H1 (cell line): ENCODE data around the gene MXRA7. TPM values are rescaled to one million over a fixed set of nuclear protein-coding genes. Genes with fewer than 3 reads are reported as not detected.

Experiments used
- CTCF ChIA-PET: fragments of 300-600 bp; sonication (Branson Sonifier 250); formaldehyde crosslinking; loops from one replicate; lab custom pipeline; 2021; ENCODE audit not compliant: partially characterized antibody; lab: Charles Lee
- POLR2A ChIA-PET: fragments of 300-600 bp; sonication (Branson Sonifier 250); formaldehyde crosslinking; loops from one replicate; lab custom pipeline; 2021; ENCODE audit warnings: inconsistent platforms; ENCODE audit not compliant: partially characterized antibody; lab: Charles Lee
- DNase-seq, 2 experiments: peaks; one replicate each; pipeline versions ENCODE4 v3.0.0 to v3.0.0-alpha.2; 2010 to 2022; ENCODE audit warnings: low spot score in 2 of 2, low read depth in 1 of 2, mixed read lengths in 1 of 2
- FAIRE-seq: peaks from 2 replicates; lab custom pipeline; 2011; peaks lifted over from hg19 to GRCh38; lab: Jason Lieb, UNC
- H2AFZ ChIP-seq: 2 replicates; pipeline ENCODE4 v1.8.1; 2012; ENCODE audit warnings: low read length, inconsistent platforms
- H2AK5ac ChIP-seq: 2 replicates; pipeline ENCODE4 v1.6.1; 2013; ENCODE audit warnings: low read depth, low read length
- H2BK120ac ChIP-seq: replicated peaks from 2 replicates; pipeline ENCODE3; 2013; ENCODE audit warnings: low read depth, low read length, inconsistent platforms
- H2BK12ac ChIP-seq: 2 replicates; pipeline ENCODE4 v1.6.1; 2013; ENCODE audit warnings: low read depth, low read length
- H2BK15ac ChIP-seq: 2 replicates; pipeline ENCODE4 v1.6.1; 2013; ENCODE audit warnings: low read length
- H2BK20ac ChIP-seq: 2 replicates; pipeline ENCODE4 v1.6.1; 2013; ENCODE audit warnings: low read length
- H2BK5ac ChIP-seq: 2 replicates; pipeline ENCODE4 v1.6.1; 2013; ENCODE audit warnings: low read depth, low read length
- H3K14ac ChIP-seq: 2 replicates; pipeline ENCODE4 v1.6.1; 2013; ENCODE audit warnings: inconsistent platforms; ENCODE audit not compliant: insufficient read length
- H3K18ac ChIP-seq: 2 replicates; pipeline ENCODE4 v1.6.1; 2013; ENCODE audit warnings: low read length; ENCODE audit errors: extremely low read depth
- H3K23ac ChIP-seq: 2 replicates; pipeline ENCODE4 v1.6.1; 2013; ENCODE audit warnings: inconsistent platforms; ENCODE audit not compliant: insufficient read length
- H3K23me2 ChIP-seq: 2 replicates; pipeline ENCODE4 v1.6.1; 2013; ENCODE audit warnings: low read depth, low read length
- H3K27ac ChIP-seq: 2 replicates; pipeline ENCODE4 v1.6.1; 2011; ENCODE audit warnings: low read depth, low read length, inconsistent platforms
- H3K27me3 ChIP-seq, 4 experiments: replicated peaks in 1 of 4; 1 replicate in 1 of 4; 2 replicates in 3 of 4; pipeline versions ENCODE4 v1.6.1 to v1.8.1; 2011 to 2013; ENCODE audit warnings: low read length in 3 of 4, mild to moderate bottlenecking in 3 of 4, inconsistent platforms in 2 of 4, mixed read lengths in 2 of 4, moderate library complexity in 1 of 4; ENCODE audit not compliant: control insufficient read depth in 3 of 4, insufficient read depth in 3 of 4; ENCODE audit errors: extremely low read depth in 1 of 4
- H3K36me3 ChIP-seq, 4 experiments: 2 replicates each; pipeline versions ENCODE4 v1.6.1 to v1.8.1; 2011 to 2013; ENCODE audit warnings: mild to moderate bottlenecking in 4 of 4, low read length in 3 of 4, moderate library complexity in 2 of 4, control low read depth in 1 of 4, inconsistent platforms in 1 of 4; ENCODE audit not compliant: insufficient read depth in 4 of 4, control insufficient read depth in 2 of 4
- H3K4ac ChIP-seq: replicated peaks from 2 replicates; pipeline ENCODE3; 2013; ENCODE audit warnings: low read length, low read depth, mixed read lengths, inconsistent platforms; ENCODE audit not compliant: insufficient read length
- H3K4me1 ChIP-seq, 4 experiments: replicated peaks in 1 of 4; 1 replicate in 1 of 4; 2 replicates in 3 of 4; pipeline versions ENCODE4 v1.6.1 to v1.8.1; 2011 to 2013; ENCODE audit warnings: low read length in 3 of 4, inconsistent platforms in 2 of 4, mixed read lengths in 1 of 4; ENCODE audit not compliant: insufficient read depth in 4 of 4, control insufficient read depth in 3 of 4
- H3K4me2 ChIP-seq, 2 experiments: 2 replicates each; pipeline versions ENCODE4 v1.6.1 to v1.8.1; 2011 to 2013; ENCODE audit warnings: low read depth in 2 of 2, low read length in 2 of 2, control low read depth in 1 of 2, inconsistent platforms in 1 of 2, mild to moderate bottlenecking in 1 of 2; ENCODE audit not compliant: insufficient read depth in 1 of 2
- H3K4me3 ChIP-seq, 4 experiments: fragments of 200-600, 300-600 bp in 1 of 4; sonication (generic), shearing (Covaris generic), sonication (Bioruptor Twin) in 1 of 4; 2 replicates each; pipeline versions ENCODE4 v1.5.1 to v1.8.1; 2011 to 2016; ENCODE audit warnings: low read length in 4 of 4, low read depth in 3 of 4, control low read depth in 2 of 4, inconsistent platforms in 2 of 4, mild to moderate bottlenecking in 2 of 4, mixed read lengths in 1 of 4, moderate library complexity in 1 of 4; ENCODE audit not compliant: insufficient read depth in 2 of 4; ENCODE audit errors: extremely low read depth in 1 of 4
- H3K56ac ChIP-seq: replicated peaks from 2 replicates; pipeline ENCODE3; 2013; ENCODE audit warnings: low read depth, mild to moderate bottlenecking, mixed read lengths, low read length, inconsistent platforms; ENCODE audit not compliant: insufficient read length
- H3K79me1 ChIP-seq: 2 replicates; pipeline ENCODE4 v1.6.1; 2013; ENCODE audit warnings: low read depth, low read length, control low read depth
- H3K79me2 ChIP-seq, 2 experiments: 2 replicates each; pipeline versions ENCODE4 v1.6.1 to v1.8.1; 2012 to 2013; ENCODE audit warnings: low read length in 2 of 2, mild to moderate bottlenecking in 2 of 2, inconsistent platforms in 1 of 2; ENCODE audit not compliant: insufficient read depth in 2 of 2, control insufficient read depth in 1 of 2
- H3K9ac ChIP-seq, 4 experiments: replicated peaks in 1 of 4; 1 replicate in 1 of 4; 2 replicates in 3 of 4; pipeline versions ENCODE4 v1.6.1 to v1.8.1; 2011 to 2013; ENCODE audit warnings: low read depth in 3 of 4, low read length in 3 of 4, control low read depth in 2 of 4, mild to moderate bottlenecking in 2 of 4, moderate library complexity in 2 of 4, inconsistent platforms in 1 of 4; ENCODE audit errors: extremely low read depth in 1 of 4
- H3K9me3 ChIP-seq, 2 experiments: 2 replicates each; pipeline versions ENCODE4 v1.6.1 to v1.8.1; 2012 to 2013; ENCODE audit warnings: mild to moderate bottlenecking in 2 of 2, moderate library complexity in 2 of 2, control low read depth in 1 of 2, inconsistent platforms in 1 of 2, low read depth in 1 of 2, low read length in 1 of 2, mixed read lengths in 1 of 2; ENCODE audit not compliant: insufficient read depth in 2 of 2
- H4K20me1 ChIP-seq, 2 experiments: replicated peaks in 1 of 2; 2 replicates each; pipeline versions ENCODE3 to v1.8.1; 2011 to 2013; ENCODE audit warnings: inconsistent platforms in 2 of 2, low read length in 2 of 2, mild to moderate bottlenecking in 1 of 2; ENCODE audit not compliant: insufficient read depth in 2 of 2, control insufficient read depth in 1 of 2
- H4K5ac ChIP-seq: 2 replicates; pipeline ENCODE4 v1.6.1; 2013; ENCODE audit warnings: low read length, low read depth, mixed read lengths, inconsistent platforms; ENCODE audit not compliant: insufficient read length
- H4K8ac ChIP-seq: 2 replicates; pipeline ENCODE4 v1.8.0; 2013; ENCODE audit warnings: mild to moderate bottlenecking, moderate library complexity, low read length, inconsistent platforms; ENCODE audit not compliant: insufficient read depth; ENCODE audit errors: extremely low read depth
- H4K91ac ChIP-seq: replicated peaks from 2 replicates; pipeline ENCODE3; 2013; ENCODE audit warnings: low read length, mixed read lengths, inconsistent platforms; ENCODE audit not compliant: insufficient read length
- BCL11A ChIP-seq, 2 experiments: IDR thresholded peaks; one replicate each; pipeline ENCODE4 v1.6.1; 2011; ENCODE audit warnings: low read depth in 2 of 2, low read length in 2 of 2, mild to moderate bottlenecking in 2 of 2
- CBX5 ChIP-seq: fragments of 300-800, 300-1000 bp; sonication (generic); IDR thresholded peaks from 2 replicates; pipeline ENCODE4 v1.7.1; 2016; ENCODE audit warnings: antibody characterized with exemption, low read length, low read depth
- MAFK ChIP-seq: IDR thresholded peaks from 2 replicates; pipeline ENCODE4 v1.6.1; 2012; ENCODE audit warnings: low read depth, mild to moderate bottlenecking, improper control_type of control experiment, low read length
- ZNF274 ChIP-seq: IDR thresholded peaks from 2 replicates; pipeline ENCODE4 v1.7.0; 2012; ENCODE audit warnings: low read length, borderline replicate concordance; ENCODE audit errors: extremely low read depth
- WGBS, 2 experiments: shearing (Covaris generic) in 1 of 2; methylation state at CpG; one replicate each; pipeline versions ENCODE4 v1.1.6 to v1.1.7; 2013 to 2015; ENCODE audit warnings: low lambda C conversion rate in 2 of 2, mixed read lengths in 2 of 2, inconsistent platforms in 1 of 2, low coverage in 1 of 2, missing lambda C conversion rate in 1 of 2; ENCODE audit not compliant: insufficient replicate concordance in 2 of 2, insufficient coverage in 1 of 2, insufficient read length in 1 of 2; ENCODE audit errors: extremely low coverage in 1 of 2, missing lambda C conversion rate in 1 of 2; 5-methylcytosine and 5-hydroxymethylcytosine counted together
- polyA plus RNA-seq, 7 experiments: library from polyadenylated mRNA; depleted of rRNA in 3 of 7; stranded (reverse) in 5 of 7; unstranded in 2 of 7; fragments of >200 nt in 5 of 7; fragments of 200-250 nt in 2 of 7; gene quantifications; 1 replicate in 5 of 7; 2 replicates in 1 of 7; 4 replicates in 1 of 7; pipeline versions ENCODE4 v1.2.1 to v1.2.3, GENCODE V29; 2011 to 2013; ENCODE audit warnings: missing spikeins in 2 of 7, mixed read lengths in 2 of 7
- total RNA-seq: library from RNA; stranded (reverse); fragmentation: NEBNext Ultra II Directional; extraction: Animal tissue kit (Norgen Biotek cat#: 25700); gene quantifications from 2 replicates; pipeline ENCODE4 v1.2.1, GENCODE V29; 2021

The MXRA7 gene
- total and polyA plus RNA-seq, 2 of the 8 experiments (the other 6 are each of a cell fraction or from before 2014, with no cell fraction given), result 17.8 to 26.6 TPM

GRCh38 chr17:76695059-76695831 lies 15.5 kb downstream of the MXRA7 start:
- no peak overlapping the region for H2AFZ ChIP-seq
- no peak for TF ChIP-seq BCL11A (IDR thresholded peaks at IDR 0.05; ENCODE audit: low read depth in 2 of 2, low read length in 2 of 2)
- TF ChIP-seq CBX5, result no peak
- no peak for TF ChIP-seq MAFK
- TF ChIP-seq ZNF274, result no peak

More at GRCh38 chr17:76695059-76695831, 15.5 kb downstream of the MXRA7 start:
- Histone ChIP-seq H3K4me2 (no peak overlapping the region), H3K36me3 (no peaks in the 10 kb centered on the region), H3K9ac (no peak overlapping the region), H2BK12ac (no peak overlapping the region), H2BK5ac (no peak overlapping the region), H2BK20ac (no peak overlapping the region), H3K18ac (no peak overlapping the region), H3K27ac (no peak overlapping the region), H3K4ac (no peak overlapping the region), H3K27me3 (no peaks in the 10 kb centered on the region; a peak in 1 of 7 replicates), H3K4me1 (peaks cover 0 to 14% (median 10%) of the 10 kb centered on the region in 4 experiments; a peak in 6 of 7 replicates), H3K9me3 (no peaks in the 10 kb centered on the region), H3K14ac (no peak overlapping the region), H3K4me3 (no peak overlapping the region), H3K79me1 (peaks cover 3% of the 10 kb centered on the region; the same call in 1 of the 2 replicates), H4K91ac (no peak overlapping the region), H2BK15ac (no peak overlapping the region), H2AK5ac (no peak overlapping the region), H3K56ac (no peak overlapping the region), H2BK120ac (no peak overlapping the region), H3K79me2 (no peaks in the 10 kb centered on the region), H4K8ac (no peak overlapping the region), H4K20me1 (no peaks in the 10 kb centered on the region), H3K23me2 (no peaks in the 10 kb centered on the region), H4K5ac (no peak overlapping the region), H3K23ac (no peak overlapping the region)
- POLR2A ChIA-PET, result interaction anchor here (0.7 to 1.0 kb wide), 2 partner anchors 16 to 24 kb away, joined by 3 read pairs; partner anchors contain the start of gene MXRA7
- WGBS, 2 experiments, result 94% methylated on average over 15 of the region's 16 CpGs; no CpG with 5 or more reads in 1 of the 2 experiments
- CTCF ChIA-PET, result interaction anchor here (0.9 to 5.6 kb wide), 6 partner anchors 13 to 390 kb away, joined by 3 to 43 read pairs (median 18); partner anchors contain the start of gene MXRA7
- DNase-seq, result no peak
- no peak for FAIRE-seq
